ENCODE data around the gene PIGQ.

GRCh38 chr16:520847-521246 lies 48.9 kb upstream of the PIGQ start:
- TF ChIP-seq, protein P1, sequence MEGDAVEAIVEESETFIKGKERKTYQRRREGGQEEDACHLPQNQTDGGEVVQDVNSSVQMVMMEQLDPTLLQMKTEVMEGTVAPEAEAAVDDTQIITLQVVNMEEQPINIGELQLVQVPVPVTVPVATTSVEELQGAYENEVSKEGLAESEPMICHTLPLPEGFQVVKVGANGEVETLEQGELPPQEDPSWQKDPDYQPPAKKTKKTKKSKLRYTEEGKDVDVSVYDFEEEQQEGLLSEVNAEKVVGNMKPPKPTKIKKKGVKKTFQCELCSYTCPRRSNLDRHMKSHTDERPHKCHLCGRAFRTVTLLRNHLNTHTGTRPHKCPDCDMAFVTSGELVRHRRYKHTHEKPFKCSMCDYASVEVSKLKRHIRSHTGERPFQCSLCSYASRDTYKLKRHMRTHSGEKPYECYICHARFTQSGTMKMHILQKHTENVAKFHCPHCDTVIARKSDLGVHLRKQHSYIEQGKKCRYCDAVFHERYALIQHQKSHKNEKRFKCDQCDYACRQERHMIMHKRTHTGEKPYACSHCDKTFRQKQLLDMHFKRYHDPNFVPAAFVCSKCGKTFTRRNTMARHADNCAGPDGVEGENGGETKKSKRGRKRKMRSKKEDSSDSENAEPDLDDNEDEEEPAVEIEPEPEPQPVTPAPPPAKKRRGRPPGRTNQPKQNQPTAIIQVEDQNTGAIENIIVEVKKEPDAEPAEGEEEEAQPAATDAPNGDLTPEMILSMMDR (conservative IDR thresholded peaks at IDR 0.05; ENCODE audit: low read depth in 2 of 2): no peak
- TF ChIP-seq POLR2AphosphoS5 (IDR thresholded peaks at IDR 0.05; ENCODE audit: low read depth): no peak
- TF ChIP-seq ZNF114 (CRISPR knock-in tag; IDR thresholded peaks at IDR 0.05): no peak
- no peak for TF ChIP-seq EZH2 (IDR thresholded peaks at IDR 0.05; ENCODE audit: low read depth, unreplicated experiment)
- no peak for TF ChIP-seq EZH2phosphoT487 (IDR thresholded peaks at IDR 0.05; ENCODE audit: unreplicated experiment)
- TF ChIP-seq REST (IDR thresholded peaks at IDR 0.05; ENCODE audit: unreplicated experiment): no peak

Data from GM23338 (cell line).